DND-41 (cell line): ENCODE results near the gene LECT2.

ENCODE experiments used
- ATAC-seq: fragments of 200-7000 bp; cut with Tn5 transposase; 3 replicates; pipeline ENCODE4 v1.9.1; 2021; ENCODE audit warnings: low read depth; ENCODE audit not compliant: insufficient read depth
- DNase-seq: peaks from one replicate; pipeline ENCODE4 v3.0.0-alpha.2; 2020
- H2AFZ ChIP-seq: 2 replicates; pipeline ENCODE4 v1.6.0; 2012; ENCODE audit warnings: low read depth, low read length
- H3K27ac ChIP-seq: 2 replicates; pipeline ENCODE4 v1.5.1; 2012; ENCODE audit warnings: low read length, inconsistent platforms
- H3K27me3 ChIP-seq: fragments of 200-600 bp; sonication (generic); 2 replicates; pipeline ENCODE4 v1.6.0; 2012; ENCODE audit warnings: low read length, mild to moderate bottlenecking, inconsistent platforms; ENCODE audit not compliant: insufficient read depth, poor library complexity
- H3K36me3 ChIP-seq: 2 replicates; pipeline ENCODE4 v1.5.1; 2012; ENCODE audit warnings: low read length, inconsistent platforms; ENCODE audit not compliant: insufficient read depth
- H3K4me1 ChIP-seq: 2 replicates; pipeline ENCODE4 v1.5.1; 2012; ENCODE audit warnings: mild to moderate bottlenecking, low read length; ENCODE audit not compliant: insufficient read depth
- H3K4me2 ChIP-seq: 2 replicates; pipeline ENCODE4 v1.6.0; 2012; ENCODE audit warnings: mild to moderate bottlenecking, moderate library complexity, low read length, inconsistent platforms; ENCODE audit not compliant: insufficient read depth
- H3K4me3 ChIP-seq, 2 experiments: fragments of 200-600 bp in 1 of 2; shearing (Covaris generic) in 1 of 2; 2 replicates each; pipeline ENCODE4 v1.5.1; 2012 to 2016; ENCODE audit warnings: inconsistent platforms in 2 of 2, low read length in 2 of 2, mild to moderate bottlenecking in 2 of 2, low read depth in 1 of 2, moderate library complexity in 1 of 2
- H3K79me2 ChIP-seq: 2 replicates; pipeline ENCODE4 v1.6.0; 2012; ENCODE audit warnings: low read length, inconsistent platforms; ENCODE audit not compliant: insufficient read depth
- H3K9ac ChIP-seq: 2 replicates; pipeline ENCODE4 v1.6.0; 2012; ENCODE audit warnings: low read depth, mild to moderate bottlenecking, inconsistent platforms, low read length, moderate library complexity
- H3K9me3 ChIP-seq: 2 replicates; pipeline ENCODE4 v1.5.1; 2012; ENCODE audit warnings: low read length, moderate library complexity, mild to moderate bottlenecking, inconsistent platforms; ENCODE audit not compliant: insufficient read depth, severe bottlenecking
- H4K20me1 ChIP-seq: 2 replicates; pipeline ENCODE4 v1.6.0; 2012; ENCODE audit warnings: low read length; ENCODE audit not compliant: insufficient read depth
- EZH2 ChIP-seq: IDR thresholded peaks from 3 replicates; pipeline ENCODE4 v1.6.1; 2012; ENCODE audit warnings: borderline replicate concordance, low read depth, mild to moderate bottlenecking, moderate library complexity, low read length, inconsistent platforms; ENCODE audit not compliant: severe bottlenecking
- TF ChIP-seq, protein P1 (sequence below): IDR thresholded peaks from 2 replicates; pipeline ENCODE4 v1.5.1; 2012; ENCODE audit warnings: borderline replicate concordance, low read length, moderate library complexity, mild to moderate bottlenecking; ENCODE audit not compliant: poor library complexity, severe bottlenecking; ENCODE audit errors: extremely low read depth

The LECT2 gene

DNA sequence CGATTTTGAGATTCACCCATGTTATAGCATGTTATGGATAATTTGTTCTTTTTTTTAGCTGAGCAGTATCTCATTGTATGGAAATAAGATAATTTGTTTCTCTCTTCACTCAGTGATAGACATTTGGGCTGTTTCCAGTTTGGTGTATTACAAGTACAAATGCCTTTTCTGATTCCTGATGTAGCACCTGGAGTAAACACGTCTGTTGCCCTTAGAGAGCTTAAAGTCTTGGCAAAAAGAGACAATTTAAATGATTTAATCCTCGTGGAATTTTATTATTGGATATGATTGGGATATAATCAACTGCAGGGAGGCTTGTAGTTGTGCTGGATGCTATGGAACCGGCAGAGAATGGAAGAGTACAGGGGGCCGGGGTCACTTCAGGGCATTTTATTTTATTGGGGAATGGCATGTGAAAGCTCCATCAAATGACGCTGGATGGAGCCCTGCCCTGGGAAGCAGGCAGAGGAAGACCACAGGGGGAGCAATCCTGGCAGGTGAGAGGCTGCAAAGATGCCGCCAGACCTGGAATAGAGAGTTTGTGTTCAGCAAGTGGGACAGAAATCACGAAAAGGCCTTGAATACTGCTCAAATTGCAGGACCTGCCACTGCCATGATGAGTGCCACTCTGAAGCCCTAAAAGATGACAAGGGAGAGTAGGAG, 43.0 kb upstream of the LECT2 start:
- no peak overlapping the region for H3K4me3 ChIP-seq
- H3K4me1 ChIP-seq = no peaks in the 10 kb centered on the region
- H3K9ac ChIP-seq = no peak overlapping the region
- H3K27ac ChIP-seq = no peak overlapping the region
- TF ChIP-seq, protein P1, sequence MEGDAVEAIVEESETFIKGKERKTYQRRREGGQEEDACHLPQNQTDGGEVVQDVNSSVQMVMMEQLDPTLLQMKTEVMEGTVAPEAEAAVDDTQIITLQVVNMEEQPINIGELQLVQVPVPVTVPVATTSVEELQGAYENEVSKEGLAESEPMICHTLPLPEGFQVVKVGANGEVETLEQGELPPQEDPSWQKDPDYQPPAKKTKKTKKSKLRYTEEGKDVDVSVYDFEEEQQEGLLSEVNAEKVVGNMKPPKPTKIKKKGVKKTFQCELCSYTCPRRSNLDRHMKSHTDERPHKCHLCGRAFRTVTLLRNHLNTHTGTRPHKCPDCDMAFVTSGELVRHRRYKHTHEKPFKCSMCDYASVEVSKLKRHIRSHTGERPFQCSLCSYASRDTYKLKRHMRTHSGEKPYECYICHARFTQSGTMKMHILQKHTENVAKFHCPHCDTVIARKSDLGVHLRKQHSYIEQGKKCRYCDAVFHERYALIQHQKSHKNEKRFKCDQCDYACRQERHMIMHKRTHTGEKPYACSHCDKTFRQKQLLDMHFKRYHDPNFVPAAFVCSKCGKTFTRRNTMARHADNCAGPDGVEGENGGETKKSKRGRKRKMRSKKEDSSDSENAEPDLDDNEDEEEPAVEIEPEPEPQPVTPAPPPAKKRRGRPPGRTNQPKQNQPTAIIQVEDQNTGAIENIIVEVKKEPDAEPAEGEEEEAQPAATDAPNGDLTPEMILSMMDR = no peak
- no peak for TF ChIP-seq EZH2
- H3K79me2 ChIP-seq = no peaks in the 10 kb centered on the region
- H3K9me3 ChIP-seq = no peaks in the 10 kb centered on the region
- H3K27me3 ChIP-seq = no peaks in the 10 kb centered on the region
- no peak overlapping the region for H3K4me2 ChIP-seq
- DNase-seq (no peak), ATAC-seq (no peak)
- no peak overlapping the region for H2AFZ ChIP-seq
- no peaks in the 10 kb centered on the region for H3K36me3 ChIP-seq
- H4K20me1 ChIP-seq = no peaks in the 10 kb centered on the region

DNA sequence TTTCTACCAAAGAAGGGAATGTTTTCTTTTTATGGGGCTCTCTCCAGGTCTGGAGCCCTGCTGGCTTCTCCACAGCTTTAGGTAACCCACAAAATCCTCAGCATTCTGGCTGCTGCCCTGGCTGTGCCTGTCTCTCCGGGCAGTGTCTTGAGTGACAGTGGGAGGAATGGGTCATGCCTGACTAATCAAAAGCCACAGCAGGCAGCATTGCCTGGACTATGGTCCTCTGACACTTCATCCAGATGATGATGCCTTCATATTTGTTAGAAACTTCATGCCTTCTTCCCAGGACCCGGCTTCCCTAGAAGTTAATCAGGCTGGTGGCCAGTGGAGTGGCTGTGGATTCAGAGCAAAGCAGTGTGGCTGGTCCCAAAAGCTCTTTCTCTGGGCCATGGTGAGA, 41.8 kb upstream of the LECT2 start:
- no peak overlapping the region for H3K4me2 ChIP-seq
- H2AFZ ChIP-seq = no peak overlapping the region
- no peak overlapping the region for H3K27ac ChIP-seq
- ATAC-seq (no peak), DNase-seq (no peak)
- H3K79me2 ChIP-seq = no peaks in the 10 kb centered on the region
- TF ChIP-seq, protein P1 = no peak
- no peak for TF ChIP-seq EZH2
- no peaks in the 10 kb centered on the region for H3K4me1 ChIP-seq
- no peaks in the 10 kb centered on the region for H3K36me3 ChIP-seq
- no peak overlapping the region for H3K4me3 ChIP-seq
- no peaks in the 10 kb centered on the region for H4K20me1 ChIP-seq
- no peaks in the 10 kb centered on the region for H3K9me3 ChIP-seq
- no peaks in the 10 kb centered on the region for H3K27me3 ChIP-seq
- H3K9ac ChIP-seq = no peak overlapping the region

DNA sequence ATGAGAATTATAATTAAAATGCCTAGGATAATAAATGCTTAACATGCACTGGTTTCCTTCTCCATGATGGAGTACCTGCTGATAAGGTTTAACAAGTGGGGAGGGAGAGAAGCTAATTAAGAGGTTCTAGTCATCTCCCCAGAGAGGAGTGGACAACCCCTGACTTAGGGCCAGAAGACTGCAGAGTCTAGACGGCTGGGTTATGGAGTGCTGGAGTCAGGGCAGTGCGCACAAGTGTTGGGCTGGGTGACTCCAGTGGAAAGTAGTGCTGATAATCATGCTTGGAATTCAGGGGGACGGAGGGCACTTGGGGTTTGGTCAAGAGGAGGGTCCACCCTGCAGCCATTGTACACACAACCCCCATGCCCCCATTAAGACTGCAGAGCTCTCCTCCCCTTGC, 41.2 kb upstream of the LECT2 start:
- no peaks in the 10 kb centered on the region for H3K27me3 ChIP-seq
- no peak overlapping the region for H3K27ac ChIP-seq
- DNase-seq = no peak
- H3K4me2 ChIP-seq = no peak overlapping the region
- no peak overlapping the region for H2AFZ ChIP-seq
- no peak for ATAC-seq
- no peak overlapping the region for H3K4me3 ChIP-seq
- no peaks in the 10 kb centered on the region for H4K20me1 ChIP-seq
- H3K9me3 ChIP-seq = no peaks in the 10 kb centered on the region
- no peaks in the 10 kb centered on the region for H3K4me1 ChIP-seq
- no peak overlapping the region for H3K9ac ChIP-seq
- TF ChIP-seq, protein P1 = no peak
- no peak for TF ChIP-seq EZH2
- H3K79me2 ChIP-seq = no peaks in the 10 kb centered on the region
- H3K36me3 ChIP-seq = no peaks in the 10 kb centered on the region
